NCI-H1694 (cell line): ENCODE measurements around the gene SACS.

ENCODE experiments used
- DNase-seq: peaks from one replicate; lab custom pipeline; 2025; lab: John Stamatoyannopoulos, UW

SACS gene

DNA sequence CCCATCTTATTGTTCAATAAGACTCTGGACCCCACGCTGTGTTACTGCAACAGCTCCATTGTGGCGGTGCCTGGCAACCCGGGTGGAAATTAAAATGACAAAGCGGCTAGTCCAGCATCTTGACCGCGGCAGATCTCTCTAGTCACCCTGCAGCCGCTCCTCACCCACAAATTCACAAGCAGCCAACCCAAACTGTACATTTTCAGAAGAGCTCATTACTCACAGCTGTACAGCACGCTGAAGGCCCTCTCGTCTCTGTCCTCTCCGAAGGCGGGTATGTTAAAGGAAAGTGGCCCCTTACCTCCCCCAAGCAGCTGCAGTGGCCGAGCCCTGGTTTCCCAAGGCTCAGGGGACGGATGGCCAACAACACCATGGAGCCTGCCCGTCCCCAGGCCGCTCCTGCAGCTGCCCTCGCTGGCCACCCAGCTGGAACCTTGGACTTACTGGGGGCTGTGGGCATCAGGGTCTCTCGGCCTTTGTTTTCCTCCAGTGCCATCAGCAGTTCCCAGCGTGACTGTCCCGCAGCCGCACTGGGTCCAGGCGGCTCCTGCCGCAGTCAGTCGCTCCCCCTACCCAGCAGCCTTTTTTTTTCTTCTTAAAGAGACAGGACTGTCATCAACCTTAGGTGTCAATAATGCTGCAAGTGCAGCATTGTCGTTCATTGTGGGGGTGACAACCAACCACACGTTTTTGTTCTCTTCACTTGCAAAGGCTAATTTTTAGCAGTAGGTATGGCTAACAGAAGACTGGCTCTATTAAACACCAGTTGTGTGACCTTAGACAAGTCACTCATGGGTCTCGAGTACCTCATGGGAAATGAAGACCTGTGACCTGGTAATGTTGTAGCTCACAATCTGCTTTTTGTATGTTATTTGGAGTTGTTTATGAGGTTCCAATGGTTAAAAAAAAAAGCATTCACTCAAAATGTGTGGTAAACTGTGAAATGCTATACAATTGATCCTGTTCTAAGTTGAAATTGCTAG lies at the start of gene SACS:
Gene SACS (minus strand): TSS at position 532 of the 983 bp plus-strand sequence. CDS start 22,463 bp downstream, outside the sequence.
- peak; percentile 13 for DNase-seq

- DNase-seq: no peak
Observed at GRCh38 chr13:23480324-23480723, 46.8 kb upstream of the SACS start.

- no peak for DNase-seq
Observed at GRCh38 chr13:23477101-23477500, 43.6 kb upstream of the SACS start.

DNA sequence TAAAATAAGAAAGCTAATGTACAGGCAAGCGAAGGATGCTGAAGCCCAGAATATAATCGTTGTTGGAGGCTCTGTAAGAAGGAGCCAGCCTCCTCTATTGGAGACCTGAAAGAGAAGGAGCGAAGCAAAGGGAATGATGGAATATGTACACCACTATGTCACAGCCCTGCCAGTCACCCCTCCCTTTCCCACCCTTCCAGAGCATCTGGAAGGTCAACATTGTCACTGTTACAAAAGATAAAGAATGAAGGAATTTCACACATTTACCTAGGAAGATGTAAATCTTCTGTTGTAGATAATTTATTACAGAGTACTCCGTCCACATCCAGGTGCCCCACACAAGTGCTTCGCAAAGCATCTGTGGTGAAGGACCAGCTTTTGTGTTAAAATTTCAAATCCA lies 39.7 kb upstream of the SACS start:
- no peak for DNase-seq

GRCh38 chr13:23472189-23472588 lies 38.7 kb upstream of the SACS start:
- no peak for DNase-seq

DNA sequence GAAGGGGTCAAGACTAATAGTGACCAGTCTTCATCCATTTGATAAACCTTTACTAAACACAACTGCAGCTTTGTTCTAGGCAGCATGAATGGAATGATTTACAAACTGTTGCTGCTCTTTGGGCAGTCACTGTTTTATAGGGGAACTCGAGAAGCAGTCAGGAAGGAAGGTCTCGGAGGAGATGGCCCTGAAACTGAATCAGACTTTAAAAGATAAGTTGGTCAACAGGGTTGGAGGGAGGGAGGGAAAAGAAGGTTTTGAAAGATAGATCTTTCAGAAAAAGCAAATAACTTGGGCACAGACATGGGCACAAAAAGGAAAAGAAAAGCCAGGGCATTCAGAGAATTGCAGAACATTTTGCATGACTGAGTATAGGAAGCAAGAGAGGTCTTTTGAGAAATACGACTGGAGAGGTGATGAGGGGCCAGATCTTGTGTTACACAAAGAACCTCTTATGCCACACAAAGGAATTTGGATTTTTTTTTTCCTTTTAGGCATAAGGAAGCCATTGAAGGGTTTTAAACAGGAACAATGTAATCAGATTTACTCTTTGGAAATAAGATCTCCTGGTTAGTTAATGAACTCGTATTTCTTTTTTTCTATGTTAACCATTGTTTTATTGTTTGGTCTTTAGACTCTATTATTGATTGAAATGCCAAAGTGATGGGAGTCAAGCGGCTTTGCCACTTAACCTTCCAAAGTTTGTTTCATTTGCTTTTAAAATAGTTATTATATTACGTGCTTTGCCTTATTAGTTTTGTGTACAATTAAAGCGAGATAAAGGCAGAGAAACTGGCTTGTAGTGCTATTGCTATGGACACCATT lies 37.5 kb upstream of the SACS start:
- DNase-seq: no peak

DNA sequence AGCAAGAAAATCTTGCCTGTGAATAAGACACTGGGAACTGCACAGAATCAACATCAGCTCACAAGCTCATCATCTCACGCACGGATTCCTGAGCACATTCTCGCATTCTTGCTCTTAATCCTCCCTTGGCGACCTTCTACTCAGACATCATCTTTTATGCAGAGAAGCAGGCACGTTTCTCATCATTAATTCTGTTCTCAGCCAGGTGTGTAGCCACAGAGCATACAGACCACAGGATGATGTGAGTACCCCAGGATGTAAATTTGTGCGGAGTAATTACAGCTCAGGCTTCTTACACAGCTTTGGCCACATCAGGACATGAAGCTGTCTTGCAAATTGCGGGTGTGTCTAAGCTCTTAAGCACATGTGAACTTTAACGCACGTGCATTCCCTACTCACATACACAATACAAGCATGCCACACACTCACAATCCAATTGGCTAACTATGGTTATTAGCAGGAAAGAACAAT lies 36.5 kb upstream of the SACS start:
- DNase-seq: no peak

DNA sequence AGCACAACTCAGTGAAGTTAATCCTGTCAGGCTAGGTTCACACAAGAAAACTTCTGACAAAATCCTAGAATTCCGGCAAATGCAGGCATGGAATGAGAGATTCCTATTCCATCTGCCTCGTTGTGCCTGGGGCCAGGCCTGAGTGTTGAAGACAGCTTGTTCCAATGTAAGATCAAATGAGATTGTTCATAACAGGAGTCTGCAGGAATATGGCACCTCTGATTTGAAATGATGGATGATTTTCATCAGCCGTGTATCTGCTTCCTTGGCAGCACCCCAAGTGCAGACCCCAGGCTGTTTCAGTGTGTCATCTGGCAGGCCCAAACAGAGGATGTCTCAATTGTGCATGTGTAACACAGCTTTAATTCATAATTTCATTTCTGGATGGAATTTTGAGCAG lies 35.3 kb upstream of the SACS start:
- DNase-seq: peak; percentile 65

GRCh38 chr13:23467932-23468278 lies 34.4 kb upstream of the SACS start:
- no peak for DNase-seq

GRCh38 chr13:23467048-23467931 lies 33.8 kb upstream of the SACS start:
- DNase-seq: no peak

DNA sequence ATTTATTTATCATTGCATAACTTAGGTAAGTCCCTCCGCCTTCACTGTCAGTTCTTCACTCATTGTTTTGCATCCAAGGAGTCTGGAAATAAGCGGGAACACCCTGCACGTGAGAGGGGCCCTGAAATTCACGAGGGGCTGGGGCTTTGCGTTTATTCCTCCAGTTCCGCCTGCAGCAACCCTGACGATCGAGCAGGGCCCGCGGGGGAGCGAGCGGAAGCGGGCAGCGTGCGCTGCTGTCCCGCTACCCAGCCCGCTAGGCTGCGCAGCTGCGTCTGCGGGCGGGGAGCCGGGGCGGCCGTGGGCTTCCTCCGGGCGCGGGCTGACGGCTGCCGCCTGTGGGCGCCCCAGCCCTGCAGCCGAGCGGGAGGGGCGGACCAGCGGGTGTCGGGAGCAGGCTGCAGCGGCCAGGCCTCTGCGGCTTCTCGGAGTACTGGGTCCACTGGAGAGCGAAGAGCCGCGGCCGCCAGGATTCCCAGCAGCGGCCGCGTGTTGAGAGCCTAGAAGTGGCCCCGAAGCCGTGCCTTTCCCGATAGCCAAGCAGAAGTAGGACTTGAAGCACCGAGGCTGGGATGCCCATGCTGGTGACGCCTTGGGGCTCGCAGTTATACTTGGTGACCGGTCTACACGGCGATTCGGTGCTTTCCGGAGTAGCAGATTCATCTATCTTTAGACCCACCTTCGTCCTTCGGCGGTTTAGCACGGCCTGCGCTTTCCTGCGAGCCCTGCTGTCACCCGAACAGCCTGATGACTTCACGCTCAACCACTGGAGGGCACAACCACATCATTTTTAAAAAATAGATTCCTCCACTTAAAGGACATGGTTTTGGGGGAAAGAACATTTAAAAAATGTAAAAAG lies 32.9 kb upstream of the SACS start:
- DNase-seq: peak; percentile 17

DNA sequence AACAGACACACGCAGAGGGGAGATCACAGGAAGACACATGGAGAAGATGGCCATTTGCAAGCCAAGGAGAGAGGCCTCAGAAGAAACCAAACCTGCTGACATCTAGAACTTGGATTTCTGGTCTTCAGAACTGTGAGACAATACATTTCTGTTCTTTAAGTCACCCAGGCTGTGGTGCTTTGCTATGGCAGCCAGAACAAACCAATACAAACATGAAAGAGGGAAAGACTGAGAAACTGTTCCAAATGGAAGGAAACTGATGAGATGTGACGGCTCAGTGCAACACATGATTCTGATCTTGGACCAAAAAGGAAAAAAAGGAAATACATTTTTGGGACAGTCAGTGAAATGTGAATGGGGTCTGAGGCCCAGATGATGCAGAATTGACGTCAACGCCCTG lies 30.2 kb upstream of the SACS start:
- DNase-seq: no peak

- DNase-seq: no peak
Observed at GRCh38 chr13:23462815-23463559, 29.5 kb upstream of the SACS start.

GRCh38 chr13:23461544-23461943 lies 28.0 kb upstream of the SACS start:
- DNase-seq: no peak

DNA sequence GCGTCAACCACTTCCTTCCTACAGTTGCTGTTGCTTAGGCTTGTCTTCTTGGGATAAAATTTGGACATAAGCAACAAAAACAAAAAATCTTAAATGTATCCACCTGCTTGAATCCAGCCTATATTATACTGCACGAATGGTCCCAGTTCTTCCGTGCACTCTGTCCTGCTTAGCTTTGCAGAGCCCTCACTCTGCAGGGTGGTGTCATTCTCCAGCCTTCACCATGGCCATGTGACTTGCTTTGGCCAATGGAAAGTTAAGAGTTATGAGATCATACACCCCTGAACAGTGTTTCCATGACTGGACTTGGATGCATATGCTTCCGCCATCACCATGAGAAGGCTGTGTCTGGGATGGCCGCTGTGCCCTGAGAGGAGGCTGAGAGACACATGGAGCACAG lies 27.4 kb upstream of the SACS start:
- no peak for DNase-seq

GRCh38 chr13:23460309-23460708 lies 26.8 kb upstream of the SACS start:
- no peak for DNase-seq

- no peak for DNase-seq
Observed at GRCh38 chr13:23458989-23459388, 25.5 kb upstream of the SACS start.

DNA sequence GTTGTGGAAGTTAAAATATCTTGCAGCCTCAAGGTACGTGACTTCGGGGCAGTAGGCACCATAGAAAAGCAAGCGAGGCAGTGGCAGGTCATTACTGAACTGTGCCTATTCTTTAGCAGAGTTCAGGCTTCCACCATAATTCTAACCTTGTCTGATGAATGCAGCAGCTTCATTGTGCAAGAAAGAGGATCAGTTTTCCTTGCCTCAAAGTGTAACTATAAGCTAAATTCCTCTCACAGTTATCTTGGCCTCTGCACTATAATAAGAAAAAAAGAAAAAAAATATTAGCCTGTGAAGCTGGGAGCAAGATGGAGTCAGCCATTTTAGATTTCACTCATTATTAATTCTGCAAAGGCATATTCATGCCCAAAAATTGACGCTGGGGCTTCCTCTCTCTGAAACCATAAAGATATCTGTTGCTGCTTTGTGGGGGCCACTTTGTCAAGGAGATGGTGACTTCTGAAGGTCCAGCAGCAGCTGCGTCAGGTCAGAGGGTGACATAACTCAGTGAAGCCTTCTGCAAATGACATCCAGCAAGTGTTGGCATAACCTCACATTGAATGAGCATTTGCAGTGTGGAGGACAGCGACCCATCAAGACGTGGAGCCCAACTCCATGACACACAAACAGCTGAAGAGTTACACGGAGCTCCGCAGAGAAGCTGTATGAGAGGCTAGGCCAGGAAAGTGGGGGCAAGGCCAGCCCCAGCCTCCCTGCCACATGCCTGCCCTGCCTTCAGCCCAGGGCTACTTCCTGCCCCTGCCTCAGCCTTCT lies 23.1 kb upstream of the SACS start:
- DNase-seq: no peak
